Measurements from ENCODE around the gene GAA. TPM values are rescaled to one million over a fixed set of nuclear protein-coding genes. Genes with fewer than 3 reads are reported as not detected.

GAA gene
- total RNA-seq, 1 experiment from 2014 or later = 30.3 TPM

- Histone ChIP-seq H4K5ac (ENCODE audit: insufficient read length, low read depth, low read length) (no peak overlapping the region), H2BK12ac (ENCODE audit: insufficient read length, low read depth, low read length) (no peak overlapping the region), H3K9ac (ENCODE audit: extremely low read depth, insufficient read length, low read length) (no peak overlapping the region), H3K79me1 (ENCODE audit: insufficient read depth, low read depth, low read length, poor library complexity, severe bottlenecking) (no peaks in the 10 kb centered on the region), H3K18ac (ENCODE audit: insufficient read length, low read depth, low read length) (no peak overlapping the region), H4K91ac (ENCODE audit: insufficient read length, low read depth, low read length) (no peak overlapping the region), H3K14ac (ENCODE audit: insufficient read depth, low read length) (no peak overlapping the region), H3K23ac (ENCODE audit: insufficient read length, low read depth, low read length) (no peak overlapping the region), H2AFZ (ENCODE audit: low read length) (no peak overlapping the region), H3K4me2 (ENCODE audit: insufficient read depth, insufficient read length, low read length) (no peak overlapping the region), H3K56ac (ENCODE audit: insufficient read length, low read depth, low read length) (no peak overlapping the region), H3K23me2 (ENCODE audit: insufficient read length, low read depth, low read length, poor library complexity, severe bottlenecking) (peaks cover 8% of the 10 kb centered on the region), H3K4ac (ENCODE audit: low read depth, low read length) (no peak overlapping the region), H2BK15ac (ENCODE audit: low read depth, low read length) (no peak overlapping the region), H3K27ac (ENCODE audit: insufficient read length, low read depth, low read length) (no peak overlapping the region), H2AK5ac (ENCODE audit: insufficient read length, low read length) (no peak overlapping the region), H3K27me3 (ENCODE audit: insufficient read depth, low read length) (no peaks in the 10 kb centered on the region; the same call in 1 of the 2 replicates), H2BK5ac (ENCODE audit: insufficient read length, low read length) (no peak overlapping the region), H3K9me3 (ENCODE audit: control insufficient read depth, low read depth, low read length) (no peaks in the 10 kb centered on the region), H4K20me1 (ENCODE audit: control insufficient read depth, insufficient read depth, insufficient read length) (no peaks in the 10 kb centered on the region), H2BK120ac (ENCODE audit: low read depth, low read length, poor library complexity, severe bottlenecking) (no peak overlapping the region), H3K79me2 (ENCODE audit: insufficient read depth, low read length) (no peaks in the 10 kb centered on the region), H2BK20ac (ENCODE audit: low read depth, low read length, poor library complexity, severe bottlenecking) (no peak overlapping the region), H3T11ph (ENCODE audit: low read length) (no peak overlapping the region), H4K8ac (replicated peaks; ENCODE audit: insufficient read length, low read depth, low read length) (no peak overlapping the region), H3K4me1 (ENCODE audit: insufficient read depth, low read length) (peaks cover 5% of the 10 kb centered on the region; the same call in 1 of the 2 replicates)
- WGBS (ENCODE audit: extremely low coverage, insufficient read length, low lambda C conversion rate) = no CpG with 5 or more reads among the region's 29 CpGs
- Mint-ChIP-seq H3K4me3 (no peak overlapping the region), H3K4me1 (peaks cover 18 to 29% of the 10 kb centered on the region in 2 experiments), H3K27ac (peak overlapping the region in 2 of 3 experiments; percentile 19 to 80; a peak in 2 of 7 replicates), H3K27me3 (ENCODE audit: low read depth) (peaks cover 2% of the 10 kb centered on the region), H3K9me3 (no peaks in the 10 kb centered on the region), H3K36me3 (ENCODE audit: insufficient read depth in 1 of 3, low read depth in 3 of 3) (peaks cover 0 to 7% (median 0%) of the 10 kb centered on the region in 3 experiments; a peak in 3 of 7 replicates)
- no peak for TF ChIP-seq CTCF (conservative IDR thresholded peaks at IDR 0.05)
- no peak for DNase-seq
Measured at GRCh38 chr17:80105762-80106161, 4.4 kb downstream of the GAA start.

Data from H9 (cell line).